Measurements from ENCODE around the gene CIDEC. TPM values are rescaled to one million over a fixed set of nuclear protein-coding genes. Genes with fewer than 3 reads are reported as not detected.

CIDEC gene
- total and polyA plus RNA-seq, 4 donors, result 0.28 to 4.2 (median 0.59) TPM; not detected in 1

DNA sequence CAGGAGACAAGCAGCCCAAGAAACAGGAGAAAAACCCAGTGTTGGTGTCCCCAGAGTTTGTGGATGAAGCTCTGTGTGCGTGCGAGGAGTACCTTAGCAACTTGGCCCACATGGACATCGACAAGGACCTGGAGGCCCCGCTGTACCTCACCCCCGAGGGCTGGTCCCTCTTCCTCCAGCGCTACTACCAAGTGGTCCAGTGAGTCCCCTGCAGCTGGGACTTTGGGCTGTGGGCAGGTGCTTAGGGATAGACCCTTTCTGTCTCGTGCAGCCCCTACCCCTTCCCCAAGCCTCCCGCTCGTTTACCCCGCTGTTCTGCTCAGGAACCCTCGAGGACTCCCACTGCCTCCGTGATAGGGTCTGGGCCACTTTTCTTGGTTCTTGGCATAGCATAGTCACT is 59.5 kb downstream of the CIDEC start:
- WGBS, result 94% methylated on average over 12 of the region's 12 CpGs
- no peaks in the 10 kb centered on the region for H3K9me3 ChIP-seq (ENCODE audit: control insufficient read depth in 4 of 4, low read length in 3 of 4)
- H3K4me1 ChIP-seq (ENCODE audit: control insufficient read depth in 4 of 4, insufficient read depth in 4 of 4, low read length in 3 of 4), result no peaks in the 10 kb centered on the region
- DNase-seq (ENCODE audit: low spot score), result no peak
- no peak overlapping the region for H3K9ac ChIP-seq (ENCODE audit: low read depth in 1 of 2, low read length in 2 of 2)
- no peaks in the 10 kb centered on the region for H3K36me3 ChIP-seq (ENCODE audit: control insufficient read depth in 4 of 4, insufficient read depth in 3 of 4, low read depth in 1 of 4, low read length in 3 of 4)
- TF ChIP-seq HNF4A (conservative IDR thresholded peaks at IDR 0.05) (no peak), FOXA1 (IDR thresholded peaks at IDR 0.05) (no peak)
- TF ChIP-seq, protein P1, sequence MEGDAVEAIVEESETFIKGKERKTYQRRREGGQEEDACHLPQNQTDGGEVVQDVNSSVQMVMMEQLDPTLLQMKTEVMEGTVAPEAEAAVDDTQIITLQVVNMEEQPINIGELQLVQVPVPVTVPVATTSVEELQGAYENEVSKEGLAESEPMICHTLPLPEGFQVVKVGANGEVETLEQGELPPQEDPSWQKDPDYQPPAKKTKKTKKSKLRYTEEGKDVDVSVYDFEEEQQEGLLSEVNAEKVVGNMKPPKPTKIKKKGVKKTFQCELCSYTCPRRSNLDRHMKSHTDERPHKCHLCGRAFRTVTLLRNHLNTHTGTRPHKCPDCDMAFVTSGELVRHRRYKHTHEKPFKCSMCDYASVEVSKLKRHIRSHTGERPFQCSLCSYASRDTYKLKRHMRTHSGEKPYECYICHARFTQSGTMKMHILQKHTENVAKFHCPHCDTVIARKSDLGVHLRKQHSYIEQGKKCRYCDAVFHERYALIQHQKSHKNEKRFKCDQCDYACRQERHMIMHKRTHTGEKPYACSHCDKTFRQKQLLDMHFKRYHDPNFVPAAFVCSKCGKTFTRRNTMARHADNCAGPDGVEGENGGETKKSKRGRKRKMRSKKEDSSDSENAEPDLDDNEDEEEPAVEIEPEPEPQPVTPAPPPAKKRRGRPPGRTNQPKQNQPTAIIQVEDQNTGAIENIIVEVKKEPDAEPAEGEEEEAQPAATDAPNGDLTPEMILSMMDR (IDR thresholded peaks at IDR 0.05; ENCODE audit: low read depth, low read length, missing input control), result no peak
- H3K27ac ChIP-seq (ENCODE audit: low read depth in 1 of 2, low read length in 2 of 2), result no peak overlapping the region
- H3K27me3 ChIP-seq (ENCODE audit: control insufficient read depth in 4 of 4, insufficient read depth in 4 of 4, low read length in 3 of 4), result no peaks in the 10 kb centered on the region
- H3K4me3 ChIP-seq (ENCODE audit: low read depth in 1 of 3, low read length in 3 of 3), result no peak overlapping the region

DNA sequence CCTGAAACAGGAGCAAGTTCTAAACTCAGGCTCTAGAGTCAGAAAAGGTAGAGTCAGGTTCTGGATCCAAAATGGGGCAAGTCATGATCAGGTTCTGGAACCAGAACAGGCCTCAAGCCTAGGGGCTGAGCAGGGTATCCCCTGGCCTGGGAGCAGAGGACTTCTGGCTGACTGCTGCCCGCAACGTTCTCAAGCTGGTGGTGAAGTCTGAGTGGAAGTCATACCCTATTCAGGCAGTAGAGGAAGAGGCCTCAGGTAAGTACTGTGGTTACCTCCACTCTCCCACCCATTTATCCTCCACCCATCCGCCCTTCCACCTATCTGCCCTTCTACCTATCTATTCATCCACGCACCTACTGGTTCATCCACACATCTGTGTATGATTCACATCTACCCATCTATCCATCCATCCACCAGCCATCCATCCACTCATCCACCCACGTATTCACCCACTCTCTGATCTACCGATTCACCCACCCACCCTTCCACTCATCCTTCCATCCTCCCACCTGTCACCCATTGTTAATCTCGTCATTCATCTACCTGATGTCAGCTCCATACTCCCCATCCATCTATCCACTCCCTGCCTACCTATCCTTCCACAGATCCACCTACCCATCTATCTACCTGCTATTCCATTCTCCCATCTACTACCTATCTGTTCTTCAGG is 61.3 kb downstream of the CIDEC start:
- 83% methylated on average over 7 of the region's 7 CpGs for WGBS
- TF ChIP-seq, protein P2, sequence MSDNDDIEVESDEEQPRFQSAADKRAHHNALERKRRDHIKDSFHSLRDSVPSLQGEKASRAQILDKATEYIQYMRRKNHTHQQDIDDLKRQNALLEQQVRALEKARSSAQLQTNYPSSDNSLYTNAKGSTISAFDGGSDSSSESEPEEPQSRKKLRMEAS (IDR thresholded peaks at IDR 0.05), result no peak
- H3K36me3 ChIP-seq (ENCODE audit: control insufficient read depth in 4 of 4, insufficient read depth in 3 of 4, low read depth in 1 of 4, low read length in 3 of 4), result peaks cover 0 to 2% (median 0%) of the 10 kb centered on the region in 4 donors

DNA sequence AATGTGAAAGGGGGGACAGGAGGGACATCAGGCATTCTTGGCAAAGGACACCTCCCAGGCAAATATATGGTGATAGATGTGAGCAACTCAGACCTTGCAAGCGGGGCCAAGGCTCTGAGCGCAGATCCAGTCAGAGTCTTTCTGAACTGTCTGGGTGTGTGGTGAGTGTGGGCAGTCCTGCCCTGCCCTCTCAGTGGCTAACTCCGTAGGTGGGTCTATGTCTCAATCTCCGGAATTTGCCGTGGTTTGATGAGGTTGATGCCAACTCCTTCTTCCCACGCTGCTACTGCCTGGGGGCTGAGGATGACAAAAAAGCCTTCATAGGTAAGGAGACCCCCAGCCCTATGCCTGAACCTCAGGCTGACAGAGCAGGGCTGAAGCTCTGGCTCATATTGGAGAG is 62.6 kb downstream of the CIDEC start:
- Histone ChIP-seq H3K9ac (ENCODE audit: low read depth in 1 of 2, low read length in 2 of 2) (no peak overlapping the region), H3K36me3 (ENCODE audit: control insufficient read depth in 4 of 4, insufficient read depth in 3 of 4, low read depth in 1 of 4, low read length in 3 of 4) (peaks cover 0 to 2% (median 0%) of the 10 kb centered on the region in 4 donors), H3K27me3 (ENCODE audit: control insufficient read depth in 4 of 4, insufficient read depth in 4 of 4, low read length in 3 of 4) (no peaks in the 10 kb centered on the region), H3K4me3 (ENCODE audit: low read depth in 1 of 3, low read length in 3 of 3) (no peak overlapping the region), H3K4me1 (ENCODE audit: control insufficient read depth in 4 of 4, insufficient read depth in 4 of 4, low read length in 3 of 4) (no peaks in the 10 kb centered on the region), H3K9me3 (ENCODE audit: control insufficient read depth in 4 of 4, low read length in 3 of 4) (no peaks in the 10 kb centered on the region), H3K27ac (ENCODE audit: low read depth in 1 of 2, low read length in 2 of 2) (no peak overlapping the region)
- TF ChIP-seq, protein P2 (IDR thresholded peaks at IDR 0.05), result no peak
- TF ChIP-seq RAD21 (IDR thresholded peaks at IDR 0.05) (no peak), FOXA2 (IDR thresholded peaks at IDR 0.05) (no peak)
- no peak for DNase-seq (ENCODE audit: low spot score)
- 93% methylated on average over 6 of the region's 6 CpGs for WGBS

More for the DNA sequence above, 61.3 kb downstream of the CIDEC start:
- Histone ChIP-seq H3K9me3 (ENCODE audit: control insufficient read depth in 4 of 4, low read length in 3 of 4) (no peaks in the 10 kb centered on the region), H3K4me3 (ENCODE audit: low read depth in 1 of 3, low read length in 3 of 3) (no peak overlapping the region), H3K9ac (ENCODE audit: low read depth in 1 of 2, low read length in 2 of 2) (no peak overlapping the region), H3K27me3 (ENCODE audit: control insufficient read depth in 4 of 4, insufficient read depth in 4 of 4, low read length in 3 of 4) (no peaks in the 10 kb centered on the region), H3K4me1 (ENCODE audit: control insufficient read depth in 4 of 4, insufficient read depth in 4 of 4, low read length in 3 of 4) (no peaks in the 10 kb centered on the region), H3K27ac (ENCODE audit: low read depth in 1 of 2, low read length in 2 of 2) (no peak overlapping the region)
- no peak for DNase-seq (ENCODE audit: low spot score)

Small RNA genes lying within 50 kb of the gene (small RNA-seq; reads per million reads assigned to genes)
- not detected for gene RNU6-882P

Other genes starting within 250 kb of the CIDEC start
- 10 to 100 TPM; 21.9 to 25.8 TPM for gene MTMR14, start 230.7 kb downstream of the CIDEC start, total RNA-seq
- 10 to 100 TPM; 14.4 to 14.7 TPM for gene MTMR14, start 230.7 kb downstream of the CIDEC start, polyA plus RNA-seq
- gene CPNE9, start 176.4 kb downstream of the CIDEC start, total RNA-seq, result not detected
- gene CPNE9, start 176.4 kb downstream of the CIDEC start, polyA plus RNA-seq, result not detected
- 10 to 100 TPM in 1 of 2 donors, 1 to 10 TPM in 1; 9.4 to 11.2 TPM for gene BRPF1, start 148.5 kb downstream of the CIDEC start, total RNA-seq
- gene BRPF1, start 148.5 kb downstream of the CIDEC start, polyA plus RNA-seq, result 1 to 10 TPM; 2.0 to 3.5 TPM
- 10 to 100 TPM in 1 of 2 donors, 1 to 10 TPM in 1; 9.1 to 19.8 TPM for gene OGG1, start 130.3 kb downstream of the CIDEC start, total RNA-seq
- 10 to 100 TPM in 1 of 2 donors, 1 to 10 TPM in 1; 8.9 to 10.8 TPM for gene OGG1, start 130.3 kb downstream of the CIDEC start, polyA plus RNA-seq
- gene CAMK1, start 110.3 kb downstream of the CIDEC start, total RNA-seq, result 10 to 100 TPM; 13.8 to 17.3 TPM
- 10 to 100 TPM; 16.0 to 20.1 TPM for gene CAMK1, start 110.3 kb downstream of the CIDEC start, polyA plus RNA-seq
- 10 to 100 TPM; 20.7 to 22.3 TPM for gene TADA3, start 87.8 kb downstream of the CIDEC start, total RNA-seq
- gene TADA3, start 87.8 kb downstream of the CIDEC start, polyA plus RNA-seq, result 10 to 100 TPM; 16.2 to 27.8 TPM
- gene ARPC4, start 87.2 kb downstream of the CIDEC start, total RNA-seq, result 10 to 100 TPM; 53.3 to 53.6 TPM
- 10 to 100 TPM; 22.1 to 51.8 TPM for gene ARPC4, start 87.2 kb downstream of the CIDEC start, polyA plus RNA-seq
- gene TTLL3, start 70.0 kb downstream of the CIDEC start, total RNA-seq, result 10 to 100 TPM in 1 of 2 donors, 1 to 10 TPM in 1; 4.9 to 19.6 TPM
- gene TTLL3, start 70.0 kb downstream of the CIDEC start, polyA plus RNA-seq, result 1 to 10 TPM; 2.8 to 8.0 TPM
- 10 to 100 TPM; 14.4 to 17.3 TPM for gene RPUSD3, start 36.2 kb downstream of the CIDEC start, total RNA-seq
- 10 to 100 TPM; 20.3 to 22.7 TPM for gene RPUSD3, start 36.2 kb downstream of the CIDEC start, polyA plus RNA-seq
- 10 to 100 TPM; 18.0 to 29.3 TPM for gene JAGN1, start 10.4 kb upstream of the CIDEC start, total RNA-seq
- gene JAGN1, start 10.4 kb upstream of the CIDEC start, polyA plus RNA-seq, result 10 to 100 TPM; 32.0 to 46.8 TPM
- 1 to 10 TPM; 1.1 to 2.1 TPM for gene IL17RE, start 22.6 kb upstream of the CIDEC start, total RNA-seq
- gene IL17RE, start 22.6 kb upstream of the CIDEC start, polyA plus RNA-seq, result under 1 TPM; 0.42 to 0.71 TPM
- 10 to 100 TPM; 15.4 to 62.8 TPM for gene IL17RC, start 36.8 kb upstream of the CIDEC start, total RNA-seq
- 10 to 100 TPM; 25.7 to 25.8 TPM for gene IL17RC, start 36.8 kb upstream of the CIDEC start, polyA plus RNA-seq
- 10 to 100 TPM; 12.6 to 29.5 TPM for gene CRELD1, start 53.6 kb upstream of the CIDEC start, total RNA-seq
- gene CRELD1, start 53.6 kb upstream of the CIDEC start, polyA plus RNA-seq, result 10 to 100 TPM; 20.5 to 31.1 TPM
- under 1 TPM; 0.25 to 0.79 TPM for gene PRRT3, start 72.2 kb upstream of the CIDEC start, total RNA-seq
- under 1 TPM; 0.14 to 0.22 TPM for gene PRRT3, start 72.2 kb upstream of the CIDEC start, polyA plus RNA-seq
- gene EMC3, start 106.6 kb upstream of the CIDEC start, total RNA-seq, result 10 to 100 TPM; 54.0 to 71.4 TPM
- 10 to 100 TPM; 77.2 to 81.3 TPM for gene EMC3, start 106.6 kb upstream of the CIDEC start, polyA plus RNA-seq
- gene FANCD2, start 146.2 kb upstream of the CIDEC start, total RNA-seq, result 10 to 100 TPM in 1 of 2 donors, under 1 TPM in 1; 0.84 to 24.6 TPM
- under 1 TPM; 0.76 to 0.84 TPM for gene FANCD2, start 146.2 kb upstream of the CIDEC start, polyA plus RNA-seq
- gene FANCD2OS, start 228.0 kb upstream of the CIDEC start, total RNA-seq, result not detected
- not detected for gene FANCD2OS, start 228.0 kb upstream of the CIDEC start, polyA plus RNA-seq
- 10 to 100 TPM; 28.3 to 56.2 TPM for gene BRK1, start 235.4 kb upstream of the CIDEC start, total RNA-seq
- 10 to 100 TPM; 79.6 to 82.2 TPM for gene BRK1, start 235.4 kb upstream of the CIDEC start, polyA plus RNA-seq

Measured in liver (tissue), 10 donors.